ENCODE data around the gene CALM3. TPM values are rescaled to one million over a fixed set of nuclear protein-coding genes. Genes with fewer than 3 reads are reported as not detected.

Gene CALM3
- total RNA-seq, 3 donors from 2014 or later (not counting 1 experiment from before 2014, with no cell fraction given): 218 to 272 (median 235) TPM

- Histone ChIP-seq H3K9me3 (ENCODE audit: control insufficient read depth, insufficient read depth, low read length) (peaks cover 4% of the 10 kb centered on the region), H3K27me3 (ENCODE audit: control insufficient read depth, insufficient read depth, low read length) (no peaks in the 10 kb centered on the region), H3K36me3 (ENCODE audit: control insufficient read depth, insufficient read depth, low read length) (peaks cover 31% of the 10 kb centered on the region), H3K27ac (ENCODE audit: low read length) (peak overlapping the region; percentile 87), H3K4me1 (ENCODE audit: control insufficient read depth, insufficient read depth, low read length) (peaks cover 38% of the 10 kb centered on the region), H3K4me3 (ENCODE audit: low read length) (no peak overlapping the region)
- DNase-seq (no peak), ATAC-seq (no peak)
- peak overlapping the region; percentile 98 for H3K4me3 Mint-ChIP-seq
- H3K27ac Mint-ChIP-seq: peak overlapping the region; percentile 99 to 100
- peaks cover 4% of the 10 kb centered on the region in 2 donors for H3K9me3 Mint-ChIP-seq
- H3K27me3 Mint-ChIP-seq (ENCODE audit: low read depth in 2 of 2): no peaks in the 10 kb centered on the region
- no peak for TF ChIP-seq CTCF (IDR thresholded peaks at IDR 0.05)
- H3K4me1 Mint-ChIP-seq: peaks cover 29 to 45% of the 10 kb centered on the region in 2 donors
- intact Hi-C loops (cut with micrococcal nuclease): loop anchor here (5.0 kb wide), 1 partner anchor 509 kb away; the partner anchor contains the start of gene ZC3H4
- peaks cover 20% of the 10 kb centered on the region for H3K36me3 Mint-ChIP-seq
- WGBS (ENCODE audit: insufficient coverage): 33% methylated on average over 2 of the region's 2 CpGs
These were observed 2.1 kb downstream of the CALM3 start for GRCh38 chr19:46603195-46603637.

GRCh38 chr19:46603752-46604231 is 2.7 kb downstream of the CALM3 start:
- Histone ChIP-seq H3K27me3 (ENCODE audit: control insufficient read depth, insufficient read depth, low read length) (no peaks in the 10 kb centered on the region), H3K27ac (ENCODE audit: low read length) (no peak overlapping the region), H3K36me3 (ENCODE audit: control insufficient read depth, insufficient read depth, low read length) (peaks cover 37% of the 10 kb centered on the region), H3K9me3 (ENCODE audit: control insufficient read depth, insufficient read depth, low read length) (peaks cover 4% of the 10 kb centered on the region), H3K4me3 (ENCODE audit: low read length) (no peak overlapping the region), H3K4me1 (ENCODE audit: control insufficient read depth, insufficient read depth, low read length) (peaks cover 38% of the 10 kb centered on the region)
- WGBS (ENCODE audit: insufficient coverage): 89% methylated on average over 9 of the region's 9 CpGs
- intact Hi-C loops (cut with micrococcal nuclease): loop anchor here (5.0 kb wide), 1 partner anchor 509 kb away; the partner anchor contains the start of gene ZC3H4
- DNase-seq (no peak), ATAC-seq (no peak)
- TF ChIP-seq CTCF (IDR thresholded peaks at IDR 0.05): no peak
- Mint-ChIP-seq H3K9me3 (no peaks in the 10 kb centered on the region), H3K27ac (peak overlapping the region; percentile 99 to 100), H3K36me3 (peaks cover 16% of the 10 kb centered on the region), H3K4me1 (peaks cover 29 to 45% of the 10 kb centered on the region in 2 donors), H3K27me3 (ENCODE audit: low read depth in 2 of 2) (no peaks in the 10 kb centered on the region), H3K4me3 (peak overlapping the region; percentile 98)

DNA sequence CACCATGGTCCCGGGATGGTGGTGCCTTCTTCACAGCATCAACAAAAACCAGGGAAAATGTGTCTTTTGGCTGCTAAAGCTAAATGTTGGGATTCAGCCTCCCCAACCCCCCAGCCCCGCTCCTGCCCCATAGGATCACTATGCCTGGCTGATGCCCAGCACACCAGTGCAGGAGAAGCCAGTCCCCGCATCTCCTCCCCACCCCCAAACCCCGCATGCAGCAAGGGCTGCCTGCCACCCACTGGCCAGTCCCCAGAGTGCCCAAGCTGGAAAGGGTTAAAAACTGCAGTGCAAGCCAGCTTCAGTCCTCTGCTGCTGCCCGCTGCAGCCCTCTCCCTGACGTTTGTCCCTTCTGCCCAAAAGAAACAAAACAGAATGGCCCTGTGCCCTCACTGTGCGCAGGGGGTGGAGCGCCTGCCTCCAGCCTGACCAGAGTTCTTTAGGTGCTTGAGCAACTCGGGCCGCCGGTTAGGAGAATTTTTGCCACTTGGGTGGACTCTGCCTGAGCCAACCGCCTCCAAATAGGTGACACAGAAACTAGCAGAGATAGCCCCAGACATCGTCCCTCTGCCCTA is 3.7 kb downstream of the CALM3 start:
- TF ChIP-seq CTCF (IDR thresholded peaks at IDR 0.05): no peak
- Histone ChIP-seq H3K4me1 (ENCODE audit: control insufficient read depth, insufficient read depth, low read length) (peaks cover 37% of the 10 kb centered on the region), H3K4me3 (ENCODE audit: low read length) (no peak overlapping the region), H3K36me3 (ENCODE audit: control insufficient read depth, insufficient read depth, low read length) (peaks cover 47% of the 10 kb centered on the region), H3K9me3 (ENCODE audit: control insufficient read depth, insufficient read depth, low read length) (no peaks in the 10 kb centered on the region), H3K27me3 (ENCODE audit: control insufficient read depth, insufficient read depth, low read length) (no peaks in the 10 kb centered on the region), H3K27ac (ENCODE audit: low read length) (no peak overlapping the region)
- no peak overlapping the region for H3K27ac Mint-ChIP-seq
- no peaks in the 10 kb centered on the region for H3K9me3 Mint-ChIP-seq
- DNase-seq (no peak), ATAC-seq (no peak)
- peaks cover 29 to 42% of the 10 kb centered on the region in 2 donors for H3K4me1 Mint-ChIP-seq
- 95% methylated on average over 13 of the region's 13 CpGs for WGBS (ENCODE audit: insufficient coverage)
- intact Hi-C loops (cut with micrococcal nuclease): loop anchor here (5.0 kb wide), 1 partner anchor 507 kb away; the partner anchor contains the start of gene ZC3H4
- no peaks in the 10 kb centered on the region for H3K27me3 Mint-ChIP-seq (ENCODE audit: low read depth in 2 of 2)
- peaks cover 22% of the 10 kb centered on the region for H3K36me3 Mint-ChIP-seq
- H3K4me3 Mint-ChIP-seq: no peak overlapping the region

All from natural killer cell (primary cell).